AG10803 (cell line): Measurements from ENCODE around the gene CCDC47.

Experiments
- DNase-seq: peaks from one replicate; pipeline ENCODE4 v3.0.0; 2010; ENCODE audit warnings: low read depth
- H3K4me3 ChIP-seq: 2 replicates; pipeline ENCODE4 v1.5.1; 2011; ENCODE audit warnings: mild to moderate bottlenecking, low read length, control low read depth
- CTCF ChIP-seq: conservative IDR thresholded peaks from 2 replicates; pipeline ENCODE4 v1.5.1; 2011; ENCODE audit warnings: mild to moderate bottlenecking, low read length, control low read depth, inconsistent platforms

The CCDC47 gene

GRCh38 chr17:63817736-63818385 lies 44.5 kb upstream of the CCDC47 start:
- H3K4me3 ChIP-seq = no peak overlapping the region
- no peak for TF ChIP-seq CTCF
- DNase-seq = no peak

- DNase-seq = no peak
- no peak overlapping the region for H3K4me3 ChIP-seq
- TF ChIP-seq CTCF = no peak
Observed at GRCh38 chr17:63816669-63817068, 43.3 kb upstream of the CCDC47 start.

- no peak overlapping the region for H3K4me3 ChIP-seq
- DNase-seq = no peak
- TF ChIP-seq CTCF = no peak
Observed at GRCh38 chr17:63816123-63816522, 42.7 kb upstream of the CCDC47 start.

- no peak for TF ChIP-seq CTCF
- DNase-seq = no peak
- no peak overlapping the region for H3K4me3 ChIP-seq
Observed at GRCh38 chr17:63809970-63810369, 36.6 kb upstream of the CCDC47 start.

GRCh38 chr17:63805591-63805990 lies 32.2 kb upstream of the CCDC47 start:
- DNase-seq = no peak
- TF ChIP-seq CTCF = no peak
- H3K4me3 ChIP-seq = no peak overlapping the region

- H3K4me3 ChIP-seq = no peak overlapping the region
- no peak for DNase-seq
- TF ChIP-seq CTCF = no peak
Observed at GRCh38 chr17:63804328-63804727, 30.9 kb upstream of the CCDC47 start.

- no peak for DNase-seq
- H3K4me3 ChIP-seq = no peak overlapping the region
- no peak for TF ChIP-seq CTCF
Observed at GRCh38 chr17:63800783-63801182, 27.4 kb upstream of the CCDC47 start.
